GM18517 (cell line): Measurements from ENCODE around the gene SLC9A7.

ENCODE experiments used
- ATAC-seq: cut with Tn5 transposase; IDR thresholded peaks from one replicate; pipeline ENCODE4 v1.9.1; 2021; ENCODE audit warnings: mild to moderate bottlenecking, moderate library complexity; ENCODE audit not compliant: unreplicated experiment

SLC9A7 gene

DNA sequence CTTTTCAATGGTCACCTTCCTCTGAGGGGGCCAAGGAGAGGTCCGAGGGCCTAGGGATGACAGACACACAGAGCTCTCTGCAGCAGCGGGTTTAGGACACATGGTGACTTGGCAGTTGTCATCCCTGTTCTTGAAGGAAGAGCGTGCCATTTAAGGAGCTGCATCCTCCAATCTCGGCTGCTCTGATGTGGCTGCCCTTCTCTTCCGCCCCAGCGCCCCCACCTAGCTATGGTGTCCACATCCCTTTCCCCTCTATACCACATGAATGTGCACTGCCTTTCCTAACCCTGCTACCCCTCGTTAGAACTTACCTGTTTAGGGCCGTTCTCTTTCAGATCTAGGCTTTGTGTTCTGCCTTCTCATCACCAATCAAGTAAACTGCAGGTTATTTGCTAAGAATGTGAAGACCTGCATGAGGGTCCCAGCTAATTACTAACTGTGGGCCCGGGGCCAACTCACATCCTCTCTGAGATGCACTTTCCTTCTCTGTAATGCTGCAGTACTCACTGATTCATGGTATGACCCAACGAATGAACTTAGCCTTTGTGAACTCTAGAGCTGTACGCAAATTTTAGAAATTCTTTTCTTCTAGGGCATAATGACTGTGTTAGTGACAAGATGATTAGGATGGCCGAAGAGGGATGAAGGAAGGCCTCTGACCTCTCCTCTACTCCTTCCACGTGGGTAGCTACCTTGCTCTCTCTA is 147.1 kb downstream of the SLC9A7 start:
- ATAC-seq, result no peak

DNA sequence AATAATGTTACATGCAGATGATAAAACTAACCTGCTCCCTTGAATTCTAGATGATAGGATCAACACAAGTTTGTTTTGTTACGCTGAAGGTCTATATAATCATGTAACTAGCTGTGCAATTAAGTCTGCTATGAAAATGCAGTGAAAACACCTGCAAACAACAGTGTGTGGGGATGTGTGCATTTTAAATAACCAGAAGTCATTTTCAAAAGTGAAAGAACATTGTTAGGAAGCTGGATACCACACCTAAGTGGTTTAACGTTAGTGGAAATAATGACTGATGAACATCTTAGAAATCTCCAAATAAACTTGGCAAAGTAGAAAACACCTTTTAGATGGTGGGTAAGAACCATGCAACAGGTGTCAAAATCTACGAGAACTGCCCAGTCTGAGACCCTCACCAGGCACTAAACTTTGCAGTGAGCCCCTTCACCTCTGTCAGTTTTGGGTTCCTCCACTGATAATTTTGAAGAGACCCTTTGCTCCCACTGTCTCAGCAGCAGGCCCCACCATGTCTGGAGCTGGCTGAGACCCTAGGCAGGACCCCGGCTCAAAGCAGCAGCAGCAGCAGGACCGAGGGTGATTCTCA is 148.8 kb downstream of the SLC9A7 start:
- no peak for ATAC-seq

DNA sequence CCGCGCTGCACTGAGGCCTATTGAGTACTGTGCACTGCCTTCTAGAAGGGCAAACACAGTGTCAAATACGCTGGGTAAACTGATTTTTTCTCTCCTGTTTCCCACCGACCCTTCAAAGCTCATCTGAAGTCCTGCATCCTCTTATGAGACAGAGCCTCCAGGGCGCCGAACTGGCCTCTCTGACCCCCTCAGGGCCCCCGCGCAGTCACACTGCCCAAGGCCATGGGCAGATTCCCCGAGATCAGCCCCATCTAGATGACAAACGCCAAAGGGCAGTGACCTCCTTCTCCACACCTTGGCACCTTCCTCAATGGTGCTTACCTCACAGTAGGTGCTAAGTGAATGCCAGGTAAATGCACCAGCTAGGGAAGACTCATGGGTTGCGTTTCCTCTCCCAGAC is 151.0 kb downstream of the SLC9A7 start:
- no peak for ATAC-seq

DNA sequence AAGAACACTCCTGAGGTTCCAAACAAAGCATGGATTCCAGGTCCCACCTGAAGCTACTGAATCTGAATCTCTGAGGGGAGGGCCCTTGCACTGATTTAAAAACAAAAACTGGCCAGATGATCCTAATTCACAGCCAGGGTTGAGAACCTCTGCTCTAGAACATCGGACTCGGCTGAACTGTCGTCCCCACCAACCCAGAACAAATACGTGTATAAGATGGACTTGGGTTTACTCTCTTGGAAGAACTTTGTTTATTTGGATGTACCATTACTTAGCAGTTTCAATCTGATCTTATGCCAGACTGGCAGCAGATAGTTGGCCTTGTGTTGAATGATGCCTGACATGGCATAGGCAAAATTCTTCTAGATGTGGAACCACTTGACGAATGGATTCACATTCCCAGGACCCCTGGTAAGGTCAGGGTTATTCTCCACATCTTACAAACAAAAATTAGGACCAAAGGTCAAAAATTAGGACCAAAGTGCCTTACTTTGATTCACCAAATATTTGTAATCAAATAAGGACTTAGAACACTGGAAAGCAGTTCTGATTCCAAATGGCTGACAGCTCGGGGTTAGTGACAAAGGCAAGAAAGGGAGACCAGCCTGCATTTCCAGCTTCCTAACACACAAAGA is 156.3 kb downstream of the SLC9A7 start:
- no peak for ATAC-seq

DNA sequence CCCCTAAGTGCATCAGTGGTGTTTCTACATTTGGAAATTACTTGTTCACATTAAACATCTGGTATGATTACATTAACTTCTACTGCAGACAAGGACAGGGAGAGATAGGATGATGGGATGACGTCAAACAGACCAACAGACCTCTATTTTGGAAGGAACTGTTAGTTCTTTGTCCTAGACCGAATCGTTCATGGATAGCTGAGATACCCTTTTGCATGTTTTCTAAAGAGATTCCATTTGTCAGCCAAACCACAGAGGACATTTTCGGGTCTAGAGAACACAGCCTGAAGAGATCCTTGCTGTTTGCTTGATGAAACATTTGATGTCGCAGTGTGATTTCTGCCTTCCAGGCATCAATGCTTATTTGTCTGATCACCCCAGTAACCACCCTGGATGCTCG is 157.6 kb downstream of the SLC9A7 start:
- no peak for ATAC-seq

DNA sequence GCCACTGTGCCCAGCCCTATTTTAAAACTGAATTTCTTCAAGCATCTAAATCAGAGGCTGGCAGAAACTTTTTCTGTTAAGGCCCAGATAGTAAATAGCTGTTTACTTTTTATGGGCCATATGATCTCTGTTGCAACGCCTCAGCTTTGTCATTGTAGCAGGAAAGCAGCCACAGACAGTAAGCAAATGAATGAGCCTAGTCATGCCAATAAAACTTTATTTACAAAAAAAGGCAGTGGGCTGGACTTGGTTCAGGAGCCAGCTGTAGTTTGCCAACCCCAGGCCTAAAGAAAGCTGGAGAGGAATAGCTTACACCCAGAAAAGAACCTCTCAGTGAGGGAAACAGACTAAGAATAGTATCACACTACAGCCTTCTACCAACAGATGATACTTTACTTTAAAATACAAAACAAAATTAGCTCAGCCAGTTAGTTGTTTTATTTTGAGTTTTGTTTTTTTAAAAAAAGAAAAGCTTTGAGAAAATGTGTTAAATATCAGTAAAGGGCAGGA is 159.8 kb downstream of the SLC9A7 start:
- ATAC-seq, result no peak

DNA sequence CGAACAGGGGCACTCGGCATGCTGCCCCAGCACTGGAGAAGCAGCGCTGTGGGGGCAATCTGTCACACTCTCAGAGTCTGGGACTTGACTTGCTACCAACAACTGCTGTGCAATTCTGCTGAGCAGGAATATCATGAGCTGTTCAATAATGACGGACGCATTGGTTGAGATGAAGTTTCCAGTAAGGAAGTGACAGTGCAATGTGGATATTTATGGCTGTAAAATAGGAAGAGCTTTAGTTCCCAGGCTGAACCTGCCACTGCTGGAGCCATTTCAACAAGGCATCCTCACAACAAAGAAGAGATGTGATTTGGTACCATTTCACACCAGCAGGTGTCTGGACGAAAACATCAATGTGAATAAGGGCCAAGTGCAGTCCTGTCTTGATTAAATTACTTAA is 161.1 kb downstream of the SLC9A7 start:
- ATAC-seq, result no peak

DNA sequence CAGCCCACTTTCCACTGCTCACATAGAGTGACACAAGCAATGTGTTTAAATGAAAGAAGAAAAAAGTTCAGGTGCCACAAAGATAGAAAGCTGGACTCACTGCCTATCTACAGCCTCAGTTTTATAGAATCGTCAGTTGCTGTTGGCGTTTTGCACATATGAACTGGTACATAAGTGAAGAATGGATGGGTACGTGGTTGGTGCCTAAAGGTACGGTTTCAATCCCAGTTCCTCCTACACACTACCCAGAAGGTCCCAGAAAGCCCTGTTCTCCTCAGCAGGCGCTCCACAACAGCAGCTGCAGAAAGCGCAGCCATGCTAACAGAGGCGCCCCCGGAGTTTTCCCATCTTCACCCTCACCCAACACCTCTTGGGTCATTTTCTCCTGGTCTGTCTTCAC is 161.7 kb downstream of the SLC9A7 start:
- no peak for ATAC-seq

DNA sequence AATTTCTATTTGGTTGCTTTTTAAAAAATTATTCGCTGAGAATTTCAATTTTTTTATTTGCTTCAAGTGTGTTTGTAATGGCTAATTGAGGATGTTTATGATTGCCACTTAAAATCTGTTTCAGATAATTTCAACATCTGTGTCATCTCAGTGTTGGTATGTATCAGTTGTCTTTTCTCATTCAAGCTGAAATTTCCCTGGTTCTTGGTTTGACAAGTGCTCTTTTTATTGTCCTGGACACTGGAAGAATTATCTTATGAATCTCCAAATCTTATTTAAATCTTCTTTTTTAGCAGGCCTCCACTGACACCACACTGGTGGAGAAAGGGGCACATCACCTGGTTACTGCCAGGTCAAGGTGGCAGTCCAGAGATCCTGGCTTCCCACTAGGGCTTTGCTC is 163.8 kb downstream of the SLC9A7 start:
- no peak for ATAC-seq

DNA sequence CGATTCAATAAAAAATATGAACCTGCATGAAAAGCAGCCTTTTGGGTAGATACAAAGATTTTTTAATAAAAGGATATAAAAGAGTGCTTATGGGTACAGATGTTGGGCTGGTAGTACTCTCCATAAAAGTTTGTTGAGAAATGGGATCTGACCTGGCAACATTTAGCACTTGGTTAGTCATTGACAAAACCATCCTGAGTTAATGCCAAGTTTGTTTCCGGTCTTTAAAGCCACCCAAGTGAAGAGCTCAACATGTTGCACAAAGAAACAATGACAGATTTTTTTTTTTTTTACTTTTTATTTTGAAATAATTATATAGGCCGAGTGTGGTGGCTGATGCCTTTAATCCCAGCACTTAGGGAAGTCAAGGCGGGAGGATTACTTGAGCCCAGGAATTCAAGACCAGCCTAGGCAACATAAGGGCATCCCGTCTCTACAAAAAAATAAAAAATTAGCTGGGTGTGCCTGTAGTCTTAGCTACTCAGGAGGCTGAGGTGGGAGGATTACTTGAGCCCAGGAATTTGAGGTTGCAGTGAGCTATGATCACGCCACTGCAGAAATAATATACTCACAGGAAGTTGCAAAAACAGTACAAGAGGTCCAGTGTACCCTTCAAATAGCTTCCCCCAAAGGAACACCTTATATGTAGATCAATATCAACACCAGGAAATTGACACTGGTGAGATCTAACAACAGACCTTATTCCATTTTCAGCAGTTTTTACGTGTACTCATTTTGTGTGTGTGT is 168.8 kb downstream of the SLC9A7 start:
- ATAC-seq, result no peak

DNA sequence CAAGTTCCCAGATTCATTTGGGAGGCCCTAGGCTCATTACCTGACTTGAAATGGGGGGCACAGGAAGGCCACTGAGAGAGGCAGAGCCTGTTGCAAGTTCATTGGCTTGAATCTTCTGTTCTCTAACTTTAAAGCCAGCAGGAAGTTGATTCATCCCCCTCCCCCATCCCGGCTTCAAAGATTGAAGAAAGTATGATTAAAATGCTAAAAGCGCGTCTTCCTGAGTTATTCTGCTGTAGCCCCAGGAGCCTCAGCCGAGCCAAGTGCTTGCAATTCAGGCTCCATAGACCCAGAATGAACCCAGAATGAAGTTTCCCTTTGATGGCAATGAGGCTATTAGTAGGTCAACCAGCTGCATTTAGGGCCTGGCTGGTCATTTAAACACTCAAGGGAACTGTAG is 170.7 kb downstream of the SLC9A7 start:
- no peak for ATAC-seq

DNA sequence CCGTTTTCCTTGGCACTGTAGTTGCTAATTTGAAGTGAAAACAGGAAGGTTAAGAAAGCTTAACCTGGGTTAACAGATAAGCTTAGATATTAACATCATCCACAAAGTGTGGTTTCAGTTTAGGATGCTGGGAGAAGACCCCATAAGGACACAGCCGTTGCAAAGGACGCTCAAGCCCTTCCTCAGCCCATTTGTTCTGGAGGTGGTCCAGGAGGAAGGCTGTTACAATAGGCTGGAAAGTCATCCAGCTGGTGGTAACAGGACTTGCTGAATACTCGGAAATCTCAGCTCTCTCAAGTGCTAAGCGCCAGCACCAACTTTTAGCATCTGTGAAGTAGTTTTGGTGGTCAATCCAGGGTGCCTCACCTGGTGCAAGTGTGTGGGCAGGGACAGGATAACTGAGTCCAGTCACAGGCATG is 171.2 kb downstream of the SLC9A7 start:
- no peak for ATAC-seq

DNA sequence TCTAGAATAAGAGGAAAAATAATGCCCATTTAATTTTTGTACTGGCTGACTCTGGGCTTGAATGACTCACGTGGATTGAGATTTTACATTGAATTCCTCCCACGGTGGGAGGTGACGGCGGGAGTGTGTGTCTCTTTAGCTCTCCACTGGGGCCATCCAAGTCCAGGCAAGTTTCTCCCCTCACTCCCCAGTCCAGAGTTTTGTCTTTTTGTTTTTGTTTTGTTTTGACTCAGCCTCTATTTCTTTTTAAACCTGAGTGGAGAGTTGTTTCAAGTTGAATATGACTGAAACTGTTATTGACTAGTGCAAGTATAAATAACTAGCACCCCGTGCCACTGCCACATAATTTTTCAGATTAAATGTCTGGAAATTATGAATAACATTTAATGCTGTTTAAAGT is 171.8 kb downstream of the SLC9A7 start:
- ATAC-seq, result peak; percentile 74

DNA sequence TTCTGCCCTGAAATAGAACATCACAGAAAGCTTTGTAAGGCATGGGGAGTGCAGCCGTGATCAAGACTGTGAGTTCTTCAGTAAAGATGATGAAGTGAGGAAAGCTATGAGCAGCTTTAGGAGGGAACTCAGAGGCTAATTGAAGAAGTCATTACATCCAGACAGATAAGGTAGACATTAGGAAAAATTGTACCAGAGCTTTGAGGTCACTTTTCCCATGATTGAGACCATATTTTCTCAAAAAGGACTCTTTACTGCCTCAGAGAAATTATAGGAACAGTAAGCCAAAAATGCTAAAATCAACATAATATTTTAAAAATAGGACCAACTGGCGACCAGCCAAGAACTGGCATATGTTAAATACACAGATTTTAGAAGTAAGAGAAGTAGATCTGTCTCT is 174.2 kb downstream of the SLC9A7 start:
- ATAC-seq, result no peak

DNA sequence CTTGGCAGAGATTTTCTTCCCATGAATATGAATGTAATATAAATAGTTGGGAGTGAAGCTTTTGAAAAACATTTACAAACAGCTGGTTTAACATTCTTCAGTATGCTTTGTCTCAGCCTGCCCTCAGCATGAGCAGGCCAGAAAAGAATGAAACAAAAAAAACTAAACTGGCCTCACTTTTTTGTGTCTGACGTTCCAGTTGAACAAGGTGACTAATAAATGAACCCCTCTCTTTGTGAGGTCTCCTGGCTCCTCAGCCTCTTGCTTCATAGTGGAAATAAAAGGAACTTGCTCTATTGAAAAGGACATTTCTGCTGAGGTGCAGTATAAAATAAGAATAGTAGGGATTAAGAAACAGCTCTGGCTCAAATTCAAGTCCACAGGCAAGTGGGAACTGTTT is 176.0 kb downstream of the SLC9A7 start:
- no peak for ATAC-seq

DNA sequence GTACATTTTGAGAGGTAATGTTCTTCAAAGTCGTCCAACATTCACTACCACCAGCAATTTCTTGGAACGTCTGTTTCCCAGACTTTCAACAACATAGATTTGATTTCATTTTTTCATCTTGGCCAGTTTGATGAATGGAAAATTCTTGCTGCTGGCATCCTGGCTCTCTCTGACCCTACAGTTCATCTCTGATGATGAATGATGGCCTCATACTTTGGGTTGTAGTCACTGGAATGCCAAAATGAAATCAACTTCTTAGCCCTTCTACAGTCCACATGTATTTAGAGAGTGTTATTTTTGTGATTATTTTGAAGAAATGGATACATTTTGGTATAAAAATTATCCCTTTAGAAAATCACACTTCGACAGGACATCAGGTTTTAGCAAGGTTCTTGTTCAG is 176.6 kb downstream of the SLC9A7 start:
- no peak for ATAC-seq

DNA sequence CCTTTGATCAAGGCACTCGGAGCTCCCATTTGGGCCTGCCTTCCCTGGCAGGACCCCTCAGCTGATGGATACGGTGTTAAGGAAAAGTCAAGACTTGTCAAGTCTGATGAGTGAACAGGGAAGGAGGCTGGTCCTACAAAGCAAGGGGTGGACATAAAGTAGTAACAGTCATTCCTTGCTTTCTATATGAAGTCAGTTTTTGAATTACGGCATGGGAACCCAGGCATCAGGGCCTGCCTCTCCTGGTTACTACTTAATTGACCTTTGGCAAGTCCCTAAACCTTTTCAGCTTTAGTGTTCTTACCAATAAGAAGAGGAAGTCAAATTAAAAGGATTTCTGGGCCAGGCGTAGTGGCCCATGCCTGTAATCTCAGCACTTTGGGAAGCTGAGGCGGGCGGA is 178.3 kb downstream of the SLC9A7 start:
- ATAC-seq, result no peak

DNA sequence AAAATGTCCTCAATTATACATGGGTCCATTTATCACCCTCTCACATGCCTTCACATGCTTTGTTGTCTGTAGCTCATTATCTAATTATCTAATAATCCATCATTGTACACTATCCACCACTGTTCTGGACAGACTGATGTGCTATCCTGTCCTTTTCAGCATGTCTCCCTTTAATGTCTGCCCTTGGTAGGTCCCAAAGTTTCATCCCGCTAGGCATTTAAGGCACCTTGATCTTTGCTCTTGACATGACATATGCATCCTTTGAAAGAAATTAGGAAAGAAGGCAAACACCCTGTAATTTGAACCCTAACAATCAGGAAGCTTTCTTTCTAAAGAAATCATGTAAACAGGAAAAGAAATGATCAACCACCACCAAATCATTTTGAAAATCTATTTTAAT is 179.7 kb downstream of the SLC9A7 start:
- ATAC-seq, result no peak

DNA sequence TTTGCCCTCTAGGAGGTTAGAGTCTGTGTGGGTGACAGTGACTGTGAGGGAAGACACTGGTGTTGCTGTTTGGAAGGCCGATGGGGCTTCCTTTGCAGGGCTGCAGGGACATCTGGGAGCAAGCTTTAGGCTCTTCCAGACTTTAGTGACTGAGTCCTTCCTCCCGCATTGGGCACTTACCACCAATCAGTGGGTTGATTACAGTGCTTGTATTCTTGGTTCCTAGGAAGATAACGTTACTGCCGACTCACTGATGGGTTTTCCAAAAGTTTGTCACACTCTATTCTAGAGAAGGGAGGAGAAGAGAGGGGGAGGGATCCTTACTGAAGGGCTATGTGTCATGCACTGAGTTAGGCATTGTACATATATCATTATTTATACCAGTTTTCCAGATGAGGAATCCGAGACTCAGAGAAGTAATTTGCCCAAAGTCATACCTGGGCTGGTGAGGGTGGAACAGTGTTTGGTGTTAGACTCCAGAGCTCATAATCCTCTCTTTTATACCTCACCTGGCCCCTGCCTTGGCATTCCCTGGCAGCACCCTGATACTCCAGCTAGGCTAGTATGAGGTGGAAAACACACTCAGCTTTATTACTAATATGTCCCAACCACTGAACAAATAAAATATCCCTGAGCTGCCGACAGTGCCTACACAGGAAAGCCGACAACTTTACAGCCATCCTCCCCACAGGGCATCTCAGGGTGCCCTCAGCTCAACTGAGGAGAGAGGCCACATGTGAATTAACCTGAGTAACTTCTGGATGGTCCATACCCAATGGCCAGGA is 181.5 kb downstream of the SLC9A7 start:
- no peak for ATAC-seq

DNA sequence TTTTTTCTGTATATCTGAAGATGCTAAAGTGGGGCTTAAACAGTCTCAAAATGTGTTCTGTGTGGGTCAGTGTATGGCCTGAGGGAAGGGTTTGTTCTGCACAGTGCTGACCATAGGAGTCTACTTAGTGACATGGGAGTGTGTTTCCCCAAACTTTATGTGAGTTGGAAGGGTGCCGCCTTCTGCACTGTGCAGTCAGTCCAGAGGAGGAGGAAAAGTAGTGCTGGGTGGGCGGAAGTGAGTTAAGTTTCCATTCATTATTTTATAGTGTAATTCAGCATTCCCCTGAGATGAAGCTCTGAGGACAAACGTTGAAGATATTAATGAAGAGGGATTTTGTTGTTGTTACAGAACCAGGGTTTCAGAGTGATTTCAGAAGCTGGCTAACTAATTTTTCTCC is 182.5 kb downstream of the SLC9A7 start:
- no peak for ATAC-seq

DNA sequence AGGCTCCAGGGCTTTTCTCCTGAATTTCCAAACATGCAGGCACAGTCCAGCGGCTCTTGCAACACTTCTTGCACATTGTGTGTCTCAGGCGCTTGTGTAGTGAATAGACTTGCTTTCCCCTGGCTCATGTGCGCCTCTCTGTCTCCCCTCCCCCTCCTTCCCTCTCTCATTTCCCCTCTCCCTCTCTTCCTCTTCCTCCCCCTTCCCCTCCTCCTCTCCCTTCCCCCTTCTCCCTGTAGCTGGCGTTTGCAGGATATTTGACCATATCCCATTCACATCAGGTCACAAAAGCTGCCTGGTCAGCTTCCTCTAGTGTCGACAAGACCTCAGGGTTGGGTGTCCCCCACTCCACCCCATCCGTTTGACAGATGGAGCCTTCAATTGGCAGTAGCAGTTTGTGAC is 182.9 kb downstream of the SLC9A7 start:
- ATAC-seq, result no peak
